WTC11 (cell line): ENCODE data around the gene LYRM1.

Source experiments
- CBFB ChIP-seq: sonication (generic); formaldehyde crosslinking; IDR thresholded peaks from 2 replicates; pipeline ENCODE4 v1.8.1; 2022; ENCODE audit warnings: mild to moderate bottlenecking, low read depth, missing genetic modification reagents
- CREB1 ChIP-seq: sonication (generic); formaldehyde crosslinking; IDR thresholded peaks from 2 replicates; pipeline ENCODE4 v1.8.0; 2023; ENCODE audit warnings: mild to moderate bottlenecking, missing genetic modification reagents
- FOXP1 ChIP-seq: sonication (generic); formaldehyde crosslinking; IDR thresholded peaks from 2 replicates; pipeline ENCODE4 v1.8.0; 2022; ENCODE audit warnings: missing genetic modification reagents, mild to moderate bottlenecking, moderate library complexity, borderline replicate concordance
- NR2C2 ChIP-seq: sonication (generic); formaldehyde crosslinking; IDR thresholded peaks from 2 replicates; pipeline ENCODE4 v1.8.0; 2022; ENCODE audit warnings: mild to moderate bottlenecking, missing genetic modification reagents
- SMAD3 ChIP-seq: sonication (generic); formaldehyde crosslinking; IDR thresholded peaks from 2 replicates; pipeline ENCODE4 v1.8.0; 2022; ENCODE audit warnings: missing genetic modification reagents, mild to moderate bottlenecking, borderline replicate concordance
- SP1 ChIP-seq: sonication (generic); formaldehyde crosslinking; conservative IDR thresholded peaks from 2 replicates; pipeline ENCODE4 v1.8.1; 2022; ENCODE audit warnings: missing genetic modification reagents
- TP53 ChIP-seq: sonication (generic); formaldehyde crosslinking; IDR thresholded peaks from 2 replicates; pipeline ENCODE4 v1.8.1; 2023; ENCODE audit warnings: mild to moderate bottlenecking, missing genetic modification reagents
- TF ChIP-seq, protein P1 (sequence below): sonication (generic); formaldehyde crosslinking; IDR thresholded peaks from 2 replicates; pipeline ENCODE4 v1.8.1; 2022; ENCODE audit warnings: low read depth, missing genetic modification reagents, borderline replicate concordance
- TF ChIP-seq, protein P2 (sequence below): sonication (generic); formaldehyde crosslinking; IDR thresholded peaks from 2 replicates; pipeline ENCODE4 v1.8.1; 2022; ENCODE audit warnings: missing genetic modification reagents, borderline replicate concordance
- TF ChIP-seq, protein P3 (sequence below): fragments of 200-600 bp; IDR thresholded peaks from 2 replicates; pipeline ENCODE4 v1.8.0; 2022; ENCODE audit warnings: antibody characterized with exemption

DNA sequence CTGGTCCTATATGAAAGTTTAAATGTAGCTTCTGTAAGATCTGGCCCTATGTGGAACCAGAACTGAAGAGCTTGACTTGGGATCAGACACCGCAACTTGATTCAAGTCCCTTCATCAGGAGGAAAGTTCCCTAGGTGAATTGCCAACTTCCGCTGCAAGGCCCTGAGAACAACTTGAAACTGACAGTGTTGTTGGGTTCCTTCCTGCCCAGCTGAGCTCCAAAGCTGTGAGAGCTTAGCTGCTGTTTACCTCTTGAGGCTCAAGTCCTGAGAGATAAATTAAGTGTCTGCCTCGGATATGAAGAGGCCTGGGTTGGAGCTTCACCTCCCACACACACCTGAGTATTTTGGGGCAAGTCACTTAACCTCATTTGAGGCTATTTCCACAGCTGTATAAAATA lies 49.6 kb upstream of the LYRM1 start:
- no peak for TF ChIP-seq NR2C2 (CRISPR knock-in tag)
- TF ChIP-seq, protein P1, sequence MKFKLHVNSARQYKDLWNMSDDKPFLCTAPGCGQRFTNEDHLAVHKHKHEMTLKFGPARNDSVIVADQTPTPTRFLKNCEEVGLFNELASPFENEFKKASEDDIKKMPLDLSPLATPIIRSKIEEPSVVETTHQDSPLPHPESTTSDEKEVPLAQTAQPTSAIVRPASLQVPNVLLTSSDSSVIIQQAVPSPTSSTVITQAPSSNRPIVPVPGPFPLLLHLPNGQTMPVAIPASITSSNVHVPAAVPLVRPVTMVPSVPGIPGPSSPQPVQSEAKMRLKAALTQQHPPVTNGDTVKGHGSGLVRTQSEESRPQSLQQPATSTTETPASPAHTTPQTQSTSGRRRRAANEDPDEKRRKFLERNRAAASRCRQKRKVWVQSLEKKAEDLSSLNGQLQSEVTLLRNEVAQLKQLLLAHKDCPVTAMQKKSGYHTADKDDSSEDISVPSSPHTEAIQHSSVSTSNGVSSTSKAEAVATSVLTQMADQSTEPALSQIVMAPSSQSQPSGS (CRISPR knock-in tag) = no peak
- TF ChIP-seq SP1 = no peak
- no peak for TF ChIP-seq CREB1
- TF ChIP-seq CBFB (CRISPR knock-in tag) = no peak
- TF ChIP-seq, protein P2, sequence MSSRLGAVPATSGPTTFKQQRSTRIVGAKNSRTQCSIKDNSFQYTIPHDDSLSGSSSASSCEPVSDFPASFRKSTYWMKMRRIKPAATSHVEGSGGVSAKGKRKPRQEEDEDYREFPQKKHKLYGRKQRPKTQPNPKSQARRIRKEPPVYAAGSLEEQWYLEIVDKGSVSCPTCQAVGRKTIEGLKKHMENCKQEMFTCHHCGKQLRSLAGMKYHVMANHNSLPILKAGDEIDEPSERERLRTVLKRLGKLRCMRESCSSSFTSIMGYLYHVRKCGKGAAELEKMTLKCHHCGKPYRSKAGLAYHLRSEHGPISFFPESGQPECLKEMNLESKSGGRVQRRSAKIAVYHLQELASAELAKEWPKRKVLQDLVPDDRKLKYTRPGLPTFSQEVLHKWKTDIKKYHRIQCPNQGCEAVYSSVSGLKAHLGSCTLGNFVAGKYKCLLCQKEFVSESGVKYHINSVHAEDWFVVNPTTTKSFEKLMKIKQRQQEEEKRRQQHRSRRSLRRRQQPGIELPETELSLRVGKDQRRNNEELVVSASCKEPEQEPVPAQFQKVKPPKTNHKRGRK = no peak
- TF ChIP-seq FOXP1 (CRISPR knock-in tag) = no peak
- no peak for TF ChIP-seq TP53 (CRISPR knock-in tag)
- TF ChIP-seq, protein P3, sequence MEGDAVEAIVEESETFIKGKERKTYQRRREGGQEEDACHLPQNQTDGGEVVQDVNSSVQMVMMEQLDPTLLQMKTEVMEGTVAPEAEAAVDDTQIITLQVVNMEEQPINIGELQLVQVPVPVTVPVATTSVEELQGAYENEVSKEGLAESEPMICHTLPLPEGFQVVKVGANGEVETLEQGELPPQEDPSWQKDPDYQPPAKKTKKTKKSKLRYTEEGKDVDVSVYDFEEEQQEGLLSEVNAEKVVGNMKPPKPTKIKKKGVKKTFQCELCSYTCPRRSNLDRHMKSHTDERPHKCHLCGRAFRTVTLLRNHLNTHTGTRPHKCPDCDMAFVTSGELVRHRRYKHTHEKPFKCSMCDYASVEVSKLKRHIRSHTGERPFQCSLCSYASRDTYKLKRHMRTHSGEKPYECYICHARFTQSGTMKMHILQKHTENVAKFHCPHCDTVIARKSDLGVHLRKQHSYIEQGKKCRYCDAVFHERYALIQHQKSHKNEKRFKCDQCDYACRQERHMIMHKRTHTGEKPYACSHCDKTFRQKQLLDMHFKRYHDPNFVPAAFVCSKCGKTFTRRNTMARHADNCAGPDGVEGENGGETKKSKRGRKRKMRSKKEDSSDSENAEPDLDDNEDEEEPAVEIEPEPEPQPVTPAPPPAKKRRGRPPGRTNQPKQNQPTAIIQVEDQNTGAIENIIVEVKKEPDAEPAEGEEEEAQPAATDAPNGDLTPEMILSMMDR = no peak
- no peak for TF ChIP-seq SMAD3
